ENCODE results near the gene ITFG1. TPM values are rescaled to one million over a fixed set of nuclear protein-coding genes. Genes with fewer than 3 reads are reported as not detected.
A peak's percentile ranks its signal among the peaks of the same experiment; 100 is the strongest.

Gene ITFG1
- total RNA-seq, 1 donor from 2014 or later, result 58.2 TPM

DNA sequence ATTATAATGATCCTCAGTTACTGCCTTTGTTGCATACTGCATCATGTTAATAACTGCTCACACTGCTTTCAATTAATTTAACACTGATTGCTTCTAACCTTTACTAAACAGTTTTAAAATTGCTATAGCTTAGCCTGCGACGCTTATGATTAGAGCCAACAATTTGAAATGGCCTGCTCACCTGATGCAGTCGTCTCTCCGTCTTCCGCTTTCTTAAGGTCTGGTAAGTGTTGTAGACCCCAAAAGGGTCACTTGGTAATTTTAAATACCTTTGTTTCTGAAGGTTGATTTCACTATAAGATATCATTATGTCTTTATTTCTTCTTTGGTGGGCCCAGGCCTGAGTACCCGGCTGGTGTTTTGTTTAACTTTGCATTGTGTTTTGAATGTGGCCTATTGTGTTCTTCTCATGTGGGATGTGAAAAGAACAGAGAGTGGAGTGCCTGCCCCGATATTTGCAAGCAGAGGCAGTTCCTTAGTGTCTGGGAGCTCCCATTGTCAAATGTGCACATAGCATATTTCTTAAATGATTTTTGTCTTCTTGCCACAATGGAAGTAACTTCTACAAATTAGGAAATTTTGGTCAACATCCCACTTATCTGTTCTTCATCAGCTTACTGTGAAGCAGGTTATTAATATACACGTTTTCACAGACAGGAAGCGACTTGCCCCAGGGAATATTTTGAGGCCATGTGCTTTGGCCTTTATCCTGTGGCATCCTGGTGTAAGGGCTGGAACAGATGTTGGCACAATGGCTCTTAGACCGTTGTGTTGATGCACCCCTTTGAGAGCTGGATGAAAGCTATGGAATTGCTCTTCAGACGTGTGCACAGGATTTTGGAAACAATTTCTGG, 3.1 kb upstream of the ITFG1 start:
- Histone ChIP-seq H3K27me3 (no peaks in the 10 kb centered on the region), H3K4me3 (no peak overlapping the region), H3K27ac (no peak overlapping the region), H3K9me3 (no peaks in the 10 kb centered on the region), H3K36me3 (peaks cover 9% of the 10 kb centered on the region), H3K4me1 (peaks cover 46% of the 10 kb centered on the region)
- TF ChIP-seq, protein P1, sequence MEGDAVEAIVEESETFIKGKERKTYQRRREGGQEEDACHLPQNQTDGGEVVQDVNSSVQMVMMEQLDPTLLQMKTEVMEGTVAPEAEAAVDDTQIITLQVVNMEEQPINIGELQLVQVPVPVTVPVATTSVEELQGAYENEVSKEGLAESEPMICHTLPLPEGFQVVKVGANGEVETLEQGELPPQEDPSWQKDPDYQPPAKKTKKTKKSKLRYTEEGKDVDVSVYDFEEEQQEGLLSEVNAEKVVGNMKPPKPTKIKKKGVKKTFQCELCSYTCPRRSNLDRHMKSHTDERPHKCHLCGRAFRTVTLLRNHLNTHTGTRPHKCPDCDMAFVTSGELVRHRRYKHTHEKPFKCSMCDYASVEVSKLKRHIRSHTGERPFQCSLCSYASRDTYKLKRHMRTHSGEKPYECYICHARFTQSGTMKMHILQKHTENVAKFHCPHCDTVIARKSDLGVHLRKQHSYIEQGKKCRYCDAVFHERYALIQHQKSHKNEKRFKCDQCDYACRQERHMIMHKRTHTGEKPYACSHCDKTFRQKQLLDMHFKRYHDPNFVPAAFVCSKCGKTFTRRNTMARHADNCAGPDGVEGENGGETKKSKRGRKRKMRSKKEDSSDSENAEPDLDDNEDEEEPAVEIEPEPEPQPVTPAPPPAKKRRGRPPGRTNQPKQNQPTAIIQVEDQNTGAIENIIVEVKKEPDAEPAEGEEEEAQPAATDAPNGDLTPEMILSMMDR (IDR thresholded peaks at IDR 0.05), result no peak
- no peak for DNase-seq
- no peak for ATAC-seq
- intact Hi-C loops (cut with DNase I), result no loop called here

DNA sequence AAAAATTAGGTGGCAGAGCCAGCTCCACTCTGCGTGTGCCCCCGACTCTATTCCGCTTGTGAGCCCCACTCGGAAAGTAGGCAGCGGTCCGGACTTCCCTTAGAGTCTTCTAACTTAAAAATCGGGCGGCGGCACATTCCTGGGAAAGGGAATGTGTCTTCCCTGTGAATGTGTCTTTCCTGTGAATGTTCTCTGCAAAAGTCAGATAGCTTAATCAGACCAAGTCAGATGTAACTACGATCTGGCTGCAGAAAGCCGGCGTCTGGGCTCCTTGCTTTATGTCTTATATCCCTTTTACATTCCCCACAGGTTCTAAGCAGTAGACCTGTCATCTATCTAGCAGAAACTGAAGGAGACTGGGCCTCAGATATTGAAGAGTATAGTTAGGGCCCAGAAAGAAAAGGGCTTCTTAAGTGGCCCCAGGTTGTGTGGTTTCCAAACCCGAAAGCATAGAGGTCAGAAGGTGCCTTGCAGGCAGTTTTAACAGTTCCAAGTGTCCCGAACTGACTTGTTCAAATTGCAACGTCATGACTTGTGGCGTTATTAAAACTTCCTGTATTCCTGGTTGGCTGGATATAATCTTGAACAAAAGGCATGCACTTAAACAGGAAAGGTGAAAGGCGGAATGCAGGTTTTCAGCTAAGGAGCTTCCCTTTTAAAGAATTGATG, 869 bp upstream of the ITFG1 start:
- peak; percentile 64 for ATAC-seq
- Histone ChIP-seq H3K4me3 (peak overlapping the region; percentile 97), H3K36me3 (peaks cover 18% of the 10 kb centered on the region), H3K27me3 (no peaks in the 10 kb centered on the region), H3K27ac (peak overlapping the region; percentile 100), H3K9me3 (no peaks in the 10 kb centered on the region), H3K4me1 (peaks cover 48% of the 10 kb centered on the region)
- intact Hi-C loops (cut with DNase I), result no loop called here
- TF ChIP-seq, protein P1 (IDR thresholded peaks at IDR 0.05), result no peak
- DNase-seq, result no peak

DNA sequence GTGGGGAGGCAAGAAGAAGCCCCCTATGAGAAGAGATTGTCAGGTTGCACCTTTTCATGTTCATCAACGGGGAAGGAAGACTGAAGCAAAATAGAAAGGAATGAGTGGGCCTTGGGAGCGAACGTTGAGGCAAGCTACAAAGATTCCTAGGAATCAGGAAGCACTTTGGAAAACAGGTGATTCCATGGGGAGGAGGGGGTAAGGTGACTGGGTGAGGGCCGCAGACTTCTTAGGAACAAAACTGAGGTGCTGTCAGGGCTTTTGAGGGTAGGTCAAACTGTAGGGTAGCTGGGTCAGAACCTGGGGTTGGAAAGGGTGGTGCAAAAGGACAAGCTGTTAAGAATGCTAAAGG, 528 bp downstream of the ITFG1 start:
- H3K27ac ChIP-seq, result peak overlapping the region; percentile 100
- H3K4me3 ChIP-seq, result peak overlapping the region; percentile 97
- H3K9me3 ChIP-seq, result no peaks in the 10 kb centered on the region
- TF ChIP-seq, protein P1 (IDR thresholded peaks at IDR 0.05), result no peak
- DNase-seq (no peak), ATAC-seq (no peak)
- intact Hi-C loops (cut with DNase I), result no loop called here
- H3K36me3 ChIP-seq, result peaks cover 19% of the 10 kb centered on the region
- H3K27me3 ChIP-seq, result no peaks in the 10 kb centered on the region
- peaks cover 44% of the 10 kb centered on the region for H3K4me1 ChIP-seq

DNA sequence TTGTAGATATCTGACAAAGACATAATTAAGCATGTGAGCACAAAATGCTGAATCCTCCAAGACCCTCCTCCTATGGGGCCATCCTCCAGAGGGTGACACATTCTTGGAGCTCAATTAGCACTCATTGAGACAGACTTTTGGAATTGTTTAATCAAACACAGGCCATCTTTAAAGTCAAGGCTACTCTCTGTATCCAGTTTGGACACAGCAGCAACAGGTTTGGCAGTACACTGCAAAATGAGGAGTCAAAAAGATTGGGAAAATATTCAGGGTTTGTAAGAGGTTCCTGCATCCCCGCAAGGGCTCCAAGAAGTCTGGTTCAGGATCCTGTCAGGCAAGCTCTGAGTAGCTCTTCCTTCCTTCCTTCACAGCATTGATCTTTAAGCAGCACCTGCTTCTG, 1.3 kb downstream of the ITFG1 start:
- DNase-seq, result no peak
- peak overlapping the region; percentile 97 for H3K4me3 ChIP-seq
- no peak for ATAC-seq
- peaks cover 24% of the 10 kb centered on the region for H3K36me3 ChIP-seq
- peaks cover 37% of the 10 kb centered on the region for H3K4me1 ChIP-seq
- H3K27ac ChIP-seq, result no peak overlapping the region
- intact Hi-C loops (cut with DNase I), result no loop called here
- no peaks in the 10 kb centered on the region for H3K27me3 ChIP-seq
- TF ChIP-seq, protein P1 (IDR thresholded peaks at IDR 0.05), result no peak
- H3K9me3 ChIP-seq, result no peaks in the 10 kb centered on the region

DNA sequence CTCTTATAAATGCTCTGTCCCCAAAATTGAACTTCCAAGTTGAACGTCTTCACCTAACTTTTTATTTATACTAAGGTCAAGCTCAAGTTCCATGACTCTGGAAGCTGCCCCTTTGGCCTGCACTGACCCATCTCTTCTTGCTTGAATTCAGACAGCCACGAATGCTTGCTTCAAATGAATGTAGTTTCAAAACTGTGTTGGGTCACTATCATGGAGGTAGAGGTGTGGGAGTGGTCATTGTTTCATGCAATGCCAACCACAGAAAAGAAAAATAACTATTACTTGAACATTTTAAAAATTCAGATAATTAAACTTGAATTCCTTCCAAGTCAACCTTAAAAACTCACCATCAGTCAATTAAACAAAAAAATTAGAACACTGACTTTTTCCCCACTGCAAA, 2.5 kb downstream of the ITFG1 start:
- Histone ChIP-seq H3K9me3 (no peaks in the 10 kb centered on the region), H3K4me3 (no peak overlapping the region), H3K27ac (no peak overlapping the region), H3K36me3 (peaks cover 28% of the 10 kb centered on the region), H3K27me3 (no peaks in the 10 kb centered on the region), H3K4me1 (peaks cover 26% of the 10 kb centered on the region)
- no peak for ATAC-seq
- intact Hi-C loops (cut with DNase I), result no loop called here
- DNase-seq, result no peak
- TF ChIP-seq, protein P1 (IDR thresholded peaks at IDR 0.05), result no peak
